ENCODE results near the gene GPR132. TPM values are rescaled to one million over a fixed set of nuclear protein-coding genes. Genes with fewer than 3 reads are reported as not detected.
"Not testable (repeated sequence)": the region's sequence is repeated elsewhere in the genome, so short reads cannot be mapped to it uniquely, and the experiment has no call there.

Gene GPR132
- total RNA-seq, 1 experiment from 2014 or later, result not detected

GRCh38 chr14:105068818-105069217, 3.6 kb upstream of the GPR132 start:
- DNase-seq (ENCODE audit: low read depth, low spot score), result no peak
- in situ Hi-C loops (cut with HindIII; ENCODE audit: low pct_unique_long_range_greater_than_20kb, low sequenced_read_pairs), result no loop called here

GRCh38 chr14:105067969-105068301, 2.7 kb upstream of the GPR132 start:
- no peak for DNase-seq (ENCODE audit: low read depth, low spot score)

DNA sequence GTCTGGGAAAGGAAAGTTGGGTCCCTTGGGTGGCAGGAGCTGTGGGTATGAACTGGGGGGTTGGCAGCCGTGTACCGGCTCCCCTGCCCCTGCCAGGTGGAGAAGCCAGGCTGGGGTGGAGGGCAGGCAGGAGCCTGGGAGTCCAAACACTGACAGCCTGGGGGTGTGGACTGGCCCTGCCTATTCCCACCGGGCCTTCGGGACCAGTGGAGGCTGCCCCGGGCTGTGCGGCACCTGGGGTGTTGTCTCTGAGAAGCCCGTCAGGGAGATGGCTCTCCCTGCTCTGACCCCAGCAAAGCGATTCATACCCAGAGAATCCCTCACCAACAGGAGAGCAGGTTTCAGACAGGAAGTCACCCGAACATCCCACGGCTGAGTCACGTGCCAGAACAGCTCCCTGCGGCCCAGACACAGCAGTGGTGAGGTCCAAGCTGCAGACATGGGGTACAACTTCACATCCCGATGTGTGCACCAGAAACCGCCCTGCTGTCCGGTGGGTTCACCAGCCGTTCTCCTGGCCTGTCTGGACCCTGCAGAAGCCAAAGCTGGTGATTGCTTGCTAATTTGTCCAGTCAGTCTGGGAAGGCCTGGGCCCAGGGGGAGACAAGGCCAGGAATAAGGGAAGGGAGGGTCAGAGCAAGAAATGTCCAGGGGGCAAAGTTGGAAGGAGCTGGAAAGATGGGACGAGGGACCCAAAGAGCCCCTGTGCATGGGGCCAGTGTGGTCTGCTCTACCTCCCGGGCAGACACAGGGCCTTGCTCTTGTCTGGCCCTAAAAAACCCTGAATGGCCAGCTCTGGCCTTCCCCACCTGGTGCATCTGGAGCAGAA, 2.1 kb upstream of the GPR132 start:
- in situ Hi-C loops (cut with HindIII; ENCODE audit: low pct_unique_long_range_greater_than_20kb, low sequenced_read_pairs), result no loop called here
- no peak for DNase-seq (ENCODE audit: low read depth, low spot score)

More at GRCh38 chr14:105067969-105068301, 2.7 kb upstream of the GPR132 start:
- in situ Hi-C loops (cut with HindIII; ENCODE audit: low pct_unique_long_range_greater_than_20kb, low sequenced_read_pairs), result no loop called here

- in situ Hi-C loops (cut with HindIII; ENCODE audit: low pct_unique_long_range_greater_than_20kb, low sequenced_read_pairs), result no loop called here
- DNase-seq (ENCODE audit: low read depth, low spot score), result no peak
Observed at GRCh38 chr14:105066240-105067071, 1.2 kb upstream of the GPR132 start.

- in situ Hi-C loops (cut with HindIII; ENCODE audit: low pct_unique_long_range_greater_than_20kb, low sequenced_read_pairs), result no loop called here
- no peak for DNase-seq (ENCODE audit: low read depth, low spot score)
Observed at GRCh38 chr14:105064721-105065143, 498 bp downstream of the GPR132 start.

- DNase-seq (ENCODE audit: low read depth, low spot score), result no peak
- in situ Hi-C loops (cut with HindIII; ENCODE audit: low pct_unique_long_range_greater_than_20kb, low sequenced_read_pairs), result no loop called here
Observed at GRCh38 chr14:105064001-105064400, 1.2 kb downstream of the GPR132 start.

DNA sequence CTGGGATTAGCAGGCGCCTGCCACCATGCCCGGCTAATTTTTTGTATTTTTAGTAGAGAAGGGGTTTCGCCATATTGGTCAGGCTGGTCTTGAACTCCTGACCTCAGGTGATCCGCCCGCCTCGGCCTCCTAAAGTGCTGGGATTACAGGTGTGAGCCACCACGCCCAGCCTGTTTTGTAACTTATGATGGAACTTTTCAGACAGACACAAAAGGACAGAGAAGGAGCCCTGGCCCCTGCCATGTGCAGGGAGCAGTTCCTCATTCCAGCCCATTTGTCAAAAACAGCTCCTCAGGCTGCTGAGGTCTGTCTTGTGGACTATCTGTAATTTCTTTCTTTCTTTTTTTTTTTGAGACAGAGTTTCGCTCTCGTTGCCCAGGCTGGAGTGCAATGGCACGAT, 1.7 kb downstream of the GPR132 start:
- DNase-seq (ENCODE audit: low read depth, low spot score); in situ Hi-C loops (cut with HindIII; ENCODE audit: low pct_unique_long_range_greater_than_20kb, low sequenced_read_pairs): not testable (repeated sequence)

- DNase-seq (ENCODE audit: low read depth, low spot score), result no peak
- in situ Hi-C loops (cut with HindIII; ENCODE audit: low pct_unique_long_range_greater_than_20kb, low sequenced_read_pairs), result no loop called here
Observed at GRCh38 chr14:105063056-105063455, 2.2 kb downstream of the GPR132 start.

- in situ Hi-C loops (cut with HindIII; ENCODE audit: low pct_unique_long_range_greater_than_20kb, low sequenced_read_pairs), result no loop called here
- DNase-seq (ENCODE audit: low read depth, low spot score), result no peak
Observed at GRCh38 chr14:105062048-105062433, 3.2 kb downstream of the GPR132 start.

- in situ Hi-C loops (cut with HindIII; ENCODE audit: low pct_unique_long_range_greater_than_20kb, low sequenced_read_pairs), result no loop called here
- no peak for DNase-seq (ENCODE audit: low read depth, low spot score)
Observed at GRCh38 chr14:105061428-105062047, 3.7 kb downstream of the GPR132 start.

GRCh38 chr14:105060751-105061427, 4.3 kb downstream of the GPR132 start:
- in situ Hi-C loops (cut with HindIII; ENCODE audit: low pct_unique_long_range_greater_than_20kb, low sequenced_read_pairs), result no loop called here
- DNase-seq (ENCODE audit: low read depth, low spot score), result no peak

GRCh38 chr14:105059925-105060565, 5.2 kb downstream of the GPR132 start:
- in situ Hi-C loops (cut with HindIII; ENCODE audit: low pct_unique_long_range_greater_than_20kb, low sequenced_read_pairs), result no loop called here
- DNase-seq (ENCODE audit: low read depth, low spot score), result no peak

- in situ Hi-C loops (cut with HindIII; ENCODE audit: low pct_unique_long_range_greater_than_20kb, low sequenced_read_pairs), result no loop called here
- no peak for DNase-seq (ENCODE audit: low read depth, low spot score)
Observed at GRCh38 chr14:105059035-105059924, 6.0 kb downstream of the GPR132 start.

DNA sequence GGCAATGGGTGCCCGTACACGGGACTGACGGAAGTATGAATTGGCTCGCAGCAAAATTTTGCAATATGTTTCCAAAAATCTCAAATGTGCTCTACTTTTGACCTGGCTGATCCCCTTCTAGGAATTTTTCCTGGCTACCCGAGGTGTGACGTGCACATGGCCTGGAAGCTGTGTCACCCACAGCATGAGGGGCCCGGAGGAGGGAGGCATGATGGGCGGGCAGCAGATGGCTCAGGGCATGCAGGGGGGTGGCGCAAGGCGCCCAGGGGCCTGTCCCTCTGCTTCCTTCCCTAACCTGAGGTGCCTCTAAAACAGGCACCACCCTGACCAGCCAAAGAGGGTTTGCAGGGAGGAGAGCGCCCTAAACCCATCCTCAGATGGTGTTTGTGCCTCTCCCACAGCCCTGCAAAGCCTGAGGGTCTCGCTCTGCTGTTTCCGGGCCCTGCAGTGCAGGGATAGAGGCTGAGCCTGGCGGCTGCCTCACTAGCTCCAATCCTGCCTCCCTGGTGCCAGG, 6.7 kb downstream of the GPR132 start:
- in situ Hi-C loops (cut with HindIII; ENCODE audit: low pct_unique_long_range_greater_than_20kb, low sequenced_read_pairs), result no loop called here
- DNase-seq (ENCODE audit: low read depth, low spot score), result no peak

DNA sequence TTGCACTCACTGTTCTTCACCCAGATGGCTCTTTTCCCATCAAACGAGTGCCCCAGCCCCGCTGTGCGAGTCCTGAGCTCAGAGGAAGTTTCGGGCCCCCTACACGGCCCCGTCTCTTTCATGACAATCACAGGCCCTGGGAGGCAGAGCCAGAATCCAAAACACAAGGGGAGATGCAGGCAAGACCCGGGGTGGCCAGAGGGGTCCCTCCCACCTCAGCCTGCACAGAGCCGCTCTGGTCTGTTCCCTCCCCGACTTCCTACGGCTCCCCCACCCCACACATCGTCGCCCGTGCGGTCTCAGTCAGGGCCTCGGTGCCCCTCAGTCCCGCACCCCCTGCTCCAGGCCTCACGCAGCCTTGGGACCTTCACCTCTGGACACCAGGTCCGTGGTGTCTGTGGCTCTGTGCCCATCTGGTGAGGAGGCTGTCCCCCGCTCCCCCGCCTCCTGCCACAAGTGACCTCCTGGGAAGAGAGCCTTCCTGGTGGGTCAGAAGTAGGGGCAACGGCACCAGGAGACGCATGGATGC, 8.9 kb downstream of the GPR132 start:
- DNase-seq (ENCODE audit: low read depth, low spot score), result no peak
- in situ Hi-C loops (cut with HindIII; ENCODE audit: low pct_unique_long_range_greater_than_20kb, low sequenced_read_pairs), result no loop called here

DNA sequence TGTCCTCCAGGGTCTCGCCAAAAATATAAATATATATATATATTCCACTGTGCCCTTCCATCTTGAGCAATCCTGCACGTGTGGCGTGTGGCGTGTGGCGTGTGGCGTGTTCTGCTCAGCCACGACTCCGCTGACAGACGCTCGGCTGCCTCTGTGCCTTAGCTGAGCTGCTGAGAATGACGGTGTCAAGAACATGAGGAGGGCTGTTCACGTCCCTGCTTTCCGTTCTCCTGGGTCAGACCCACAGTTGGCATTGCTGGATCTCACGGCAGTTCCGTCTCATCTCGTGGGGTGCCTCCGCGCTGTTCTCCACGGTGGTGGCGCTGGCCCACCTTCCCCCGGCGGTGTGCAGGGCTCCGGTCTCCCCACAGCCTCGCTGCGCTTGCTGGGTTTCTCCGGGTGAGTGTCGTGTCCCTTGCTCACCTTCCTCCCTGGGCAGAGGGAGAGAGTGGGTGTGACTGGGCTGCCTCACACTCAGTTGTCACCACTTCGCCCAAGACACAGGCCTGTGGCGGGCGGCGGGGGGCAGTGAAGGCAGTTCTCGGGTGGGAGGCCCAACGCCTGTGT, 9.4 kb downstream of the GPR132 start:
- in situ Hi-C loops (cut with HindIII; ENCODE audit: low pct_unique_long_range_greater_than_20kb, low sequenced_read_pairs), result no loop called here

More for the DNA sequence above, 9.4 kb downstream of the GPR132 start:
- DNase-seq (ENCODE audit: low read depth, low spot score), result no peak
